Stimulated activated naive CD4-positive, alpha-beta T cell (primary cell): ENCODE data around the gene CACNA1F.
A peak's percentile ranks its signal among the peaks of the same experiment; 100 is the strongest.

Experiments used
- DNase-seq, 6 experiments: peaks; one replicate each; lab custom pipeline; 2025; lab: John Stamatoyannopoulos, UW

CACNA1F gene

DNA sequence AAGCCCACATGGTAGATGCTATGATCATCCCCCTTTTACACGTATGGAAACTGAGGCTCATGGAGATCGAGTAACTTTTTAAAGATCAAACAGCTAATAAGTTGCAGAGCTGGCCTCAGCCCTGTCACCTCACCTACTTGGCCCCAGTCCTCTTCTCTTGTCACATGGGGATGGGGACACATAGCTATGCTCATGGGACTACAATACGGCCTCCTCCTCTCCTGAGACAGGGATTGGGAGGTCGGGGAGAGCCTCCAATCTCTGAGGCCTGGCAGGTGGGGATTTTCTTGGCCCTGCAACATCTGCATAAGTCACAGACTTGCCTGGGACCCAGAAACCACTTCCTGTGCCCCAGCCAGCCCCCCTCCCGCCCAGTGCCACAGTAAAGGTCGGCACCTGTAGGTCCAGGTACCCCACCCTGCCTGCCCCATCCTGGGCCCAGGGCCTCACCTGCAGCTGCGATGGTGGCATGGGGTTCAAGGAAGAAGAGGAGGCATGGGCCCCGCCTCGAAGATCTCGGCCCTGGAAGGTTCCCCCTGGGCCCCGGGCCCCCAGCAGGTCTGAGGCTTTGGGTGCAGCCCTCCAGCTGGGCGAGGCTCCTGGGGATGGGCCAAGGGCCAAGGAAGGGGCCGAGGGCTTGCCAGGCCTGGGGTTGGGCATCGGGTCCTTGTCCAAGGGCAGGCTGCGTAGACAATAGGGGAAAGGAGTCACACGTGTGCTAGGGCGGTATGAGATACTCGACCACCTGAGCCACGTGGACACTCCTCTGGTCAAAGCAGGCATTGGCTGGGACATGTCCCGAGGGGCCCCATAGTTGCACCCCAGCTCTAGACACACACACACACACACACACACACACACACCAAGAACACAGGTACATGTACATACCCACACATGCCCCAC lies 25.0 kb upstream of the CACNA1F start:
- peak in 3 of 6 experiments; percentile 6 to 27 (median 19) for DNase-seq

DNA sequence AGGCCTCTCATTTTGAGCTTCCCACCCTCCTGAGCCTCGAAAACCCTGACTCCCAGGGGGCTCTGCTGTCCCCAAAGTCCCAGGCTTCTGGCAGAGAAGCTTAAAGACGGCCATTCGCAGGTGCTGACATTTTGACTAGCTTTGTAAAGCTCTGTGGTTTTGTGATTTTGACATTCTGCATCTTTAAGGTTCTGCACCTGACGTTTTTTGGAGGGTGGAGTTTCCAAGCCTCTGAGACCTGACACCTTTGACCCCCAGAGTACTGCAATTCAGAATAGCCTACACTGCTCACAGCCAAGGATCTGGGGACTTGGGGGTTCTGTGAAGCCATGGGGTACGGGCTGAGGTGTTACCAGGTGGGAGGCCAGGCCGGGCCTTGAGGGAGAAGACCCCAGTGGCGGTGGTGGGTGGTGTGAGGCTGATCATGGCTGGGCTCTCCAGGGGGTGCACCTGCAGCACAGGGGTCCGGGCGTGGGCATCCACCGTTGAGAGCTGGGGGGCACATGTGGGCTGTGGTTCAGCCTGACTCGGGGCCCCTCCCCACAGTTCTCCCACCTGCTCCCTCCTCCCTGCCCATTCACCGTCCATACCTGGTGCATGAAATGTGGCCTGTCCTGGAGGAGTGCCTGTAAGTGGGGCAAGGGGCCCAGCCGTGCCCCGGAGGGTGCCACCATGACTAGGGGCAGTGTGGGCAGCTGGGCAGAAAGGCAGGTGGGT lies 24.1 kb upstream of the CACNA1F start:
- DNase-seq, result no peak

DNA sequence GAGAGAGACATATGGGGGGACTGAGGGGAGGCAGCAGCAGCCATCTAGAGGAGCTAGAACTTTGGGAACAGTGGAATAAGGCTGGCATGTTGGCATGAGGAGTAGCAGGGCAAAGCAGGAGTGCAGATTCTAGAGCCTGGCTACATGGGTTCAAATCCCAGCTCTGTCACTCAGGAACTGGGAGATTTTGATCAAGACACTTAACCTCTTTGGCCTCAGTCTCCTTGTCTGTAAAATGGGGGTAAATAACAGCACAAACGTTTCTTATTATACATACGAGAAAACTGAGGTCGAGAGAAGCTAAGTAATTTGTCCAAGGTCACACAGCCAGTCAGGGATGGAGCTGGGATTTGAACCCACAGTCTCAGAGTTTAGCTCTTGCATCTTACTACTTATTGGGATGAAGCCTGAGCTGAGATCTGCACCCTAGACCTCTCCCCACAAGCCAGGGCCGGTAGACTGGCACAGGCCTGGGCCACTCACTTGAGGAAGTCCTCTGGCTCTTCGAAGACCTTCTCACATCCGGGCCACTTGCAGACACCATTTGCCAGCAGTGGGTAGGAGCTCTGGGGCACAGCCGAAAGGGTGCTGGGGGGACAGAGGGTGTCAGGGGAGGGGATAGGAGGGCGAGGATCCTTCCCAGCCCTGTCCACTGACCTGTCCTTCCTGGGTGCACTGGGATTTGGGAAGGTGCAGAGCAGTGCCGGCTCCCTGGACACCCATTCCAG lies 23.3 kb upstream of the CACNA1F start:
- DNase-seq, result no peak

DNA sequence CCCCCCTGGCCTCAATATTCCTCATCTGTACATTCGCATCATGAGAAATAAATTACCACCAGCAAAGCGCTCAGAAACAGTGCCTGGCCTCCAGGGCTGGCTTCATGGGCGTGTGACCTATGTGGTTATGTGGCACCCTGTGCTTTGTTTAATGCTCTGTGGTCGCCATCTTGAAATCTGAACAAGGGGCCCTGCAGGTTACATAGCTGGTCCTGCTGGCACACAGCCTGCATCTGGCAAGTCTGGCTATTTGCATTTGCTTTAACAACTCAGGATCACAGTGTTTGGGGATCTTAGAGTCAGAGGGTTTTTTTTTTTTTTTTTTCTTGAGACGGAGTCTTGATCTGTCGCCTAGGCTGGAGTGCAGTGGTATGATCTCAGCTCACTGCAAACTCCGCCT lies 21.5 kb upstream of the CACNA1F start:
- no peak for DNase-seq

DNA sequence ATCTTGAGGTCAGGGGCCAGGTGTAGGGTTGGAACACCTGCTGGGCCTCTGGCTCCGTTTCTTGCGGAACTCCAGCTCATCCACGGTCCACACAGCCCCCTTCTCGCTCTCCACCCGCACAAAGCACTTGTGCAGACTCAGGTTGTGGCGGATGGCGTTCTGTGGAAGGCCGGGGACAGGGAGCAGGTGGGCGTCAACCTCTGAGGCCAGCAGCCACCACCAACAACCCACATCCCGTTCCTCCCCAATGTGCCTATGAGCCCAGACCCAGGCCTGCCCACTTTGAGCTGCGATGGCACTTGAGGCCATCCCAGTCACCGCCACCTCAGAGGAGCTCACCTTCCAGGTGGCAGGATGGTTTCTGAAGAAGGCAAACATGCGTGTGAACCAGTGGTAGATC lies 18.2 kb upstream of the CACNA1F start:
- no peak for DNase-seq

DNA sequence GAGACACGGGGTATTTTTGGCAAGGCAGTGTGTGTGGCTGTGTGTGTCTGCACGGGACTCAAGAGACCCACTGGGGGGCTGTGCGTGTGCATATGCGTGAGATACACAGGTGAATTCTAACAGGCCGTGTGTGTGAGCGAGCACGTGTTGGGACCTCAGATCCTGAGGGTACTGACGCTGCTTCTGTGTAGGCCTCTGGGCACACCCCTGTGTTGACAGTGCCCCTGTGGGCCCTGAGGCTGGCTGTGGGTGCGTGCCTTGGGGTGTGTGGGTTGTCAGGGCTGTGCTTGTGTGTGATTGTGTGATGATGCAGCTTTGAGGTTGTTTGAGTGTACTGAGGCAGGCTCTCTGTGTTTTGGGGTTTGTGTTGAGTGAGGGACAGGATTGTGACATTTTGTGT lies 17.4 kb upstream of the CACNA1F start:
- DNase-seq, result no peak

DNA sequence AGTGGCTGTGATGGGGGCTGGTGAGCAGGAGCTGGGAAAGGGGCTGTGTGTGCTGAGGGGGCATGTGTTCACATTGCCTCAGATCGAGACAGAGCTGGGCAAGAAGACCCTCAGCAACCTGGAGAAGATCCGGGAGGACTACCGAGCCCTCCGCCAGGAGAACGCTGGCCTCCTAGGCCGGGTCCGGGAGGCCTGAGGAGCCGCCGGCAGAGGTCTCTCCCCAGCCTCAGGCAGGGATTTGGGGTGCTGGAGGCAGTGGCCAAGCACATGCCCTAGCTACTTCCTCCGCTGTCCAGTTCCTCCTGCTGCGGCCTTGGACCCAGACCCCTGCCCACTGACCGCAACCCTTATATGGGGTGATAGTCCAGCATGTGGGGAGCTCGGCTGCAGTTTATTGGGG lies 16.9 kb upstream of the CACNA1F start:
- no peak for DNase-seq

DNA sequence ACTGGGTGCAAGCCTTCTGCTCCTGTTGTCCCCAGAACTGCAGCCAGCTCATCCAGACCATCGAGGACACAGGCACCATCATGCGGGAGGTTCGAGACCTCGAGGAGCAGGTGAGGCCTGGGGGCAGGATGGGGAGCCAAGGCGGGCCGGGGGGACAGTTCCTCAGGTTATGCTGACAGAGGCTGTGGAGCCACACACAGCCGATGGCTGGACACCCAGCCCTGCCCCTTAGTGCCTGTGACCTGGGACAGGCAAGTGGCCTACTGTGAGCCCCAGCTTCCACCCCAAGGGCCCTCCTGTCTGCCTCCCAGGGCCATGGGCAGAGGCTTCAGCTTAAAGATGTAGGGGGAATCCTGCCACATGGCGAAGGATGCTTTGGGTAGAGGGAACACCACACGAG lies 16.5 kb upstream of the CACNA1F start:
- DNase-seq, result no peak

DNA sequence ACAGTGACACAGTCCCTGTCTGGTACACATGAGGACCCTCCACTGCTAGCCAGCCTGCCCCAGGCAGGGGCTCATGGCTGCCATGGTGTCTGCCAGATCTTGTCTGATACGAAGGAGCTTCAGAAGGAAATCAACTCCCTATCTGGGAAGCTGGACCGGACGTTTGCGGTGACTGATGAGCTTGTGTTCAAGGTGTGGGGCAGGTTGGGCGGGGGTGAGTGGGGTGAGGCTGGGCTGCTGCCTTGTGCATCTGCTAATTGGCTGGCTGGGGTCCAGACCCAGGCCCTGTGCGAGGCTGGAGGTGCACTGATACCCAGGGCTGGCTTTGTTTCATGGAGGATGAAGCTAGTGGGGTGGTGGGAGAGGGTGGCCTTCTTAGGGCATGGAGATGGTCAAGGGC lies 15.9 kb upstream of the CACNA1F start:
- DNase-seq, result no peak

DNA sequence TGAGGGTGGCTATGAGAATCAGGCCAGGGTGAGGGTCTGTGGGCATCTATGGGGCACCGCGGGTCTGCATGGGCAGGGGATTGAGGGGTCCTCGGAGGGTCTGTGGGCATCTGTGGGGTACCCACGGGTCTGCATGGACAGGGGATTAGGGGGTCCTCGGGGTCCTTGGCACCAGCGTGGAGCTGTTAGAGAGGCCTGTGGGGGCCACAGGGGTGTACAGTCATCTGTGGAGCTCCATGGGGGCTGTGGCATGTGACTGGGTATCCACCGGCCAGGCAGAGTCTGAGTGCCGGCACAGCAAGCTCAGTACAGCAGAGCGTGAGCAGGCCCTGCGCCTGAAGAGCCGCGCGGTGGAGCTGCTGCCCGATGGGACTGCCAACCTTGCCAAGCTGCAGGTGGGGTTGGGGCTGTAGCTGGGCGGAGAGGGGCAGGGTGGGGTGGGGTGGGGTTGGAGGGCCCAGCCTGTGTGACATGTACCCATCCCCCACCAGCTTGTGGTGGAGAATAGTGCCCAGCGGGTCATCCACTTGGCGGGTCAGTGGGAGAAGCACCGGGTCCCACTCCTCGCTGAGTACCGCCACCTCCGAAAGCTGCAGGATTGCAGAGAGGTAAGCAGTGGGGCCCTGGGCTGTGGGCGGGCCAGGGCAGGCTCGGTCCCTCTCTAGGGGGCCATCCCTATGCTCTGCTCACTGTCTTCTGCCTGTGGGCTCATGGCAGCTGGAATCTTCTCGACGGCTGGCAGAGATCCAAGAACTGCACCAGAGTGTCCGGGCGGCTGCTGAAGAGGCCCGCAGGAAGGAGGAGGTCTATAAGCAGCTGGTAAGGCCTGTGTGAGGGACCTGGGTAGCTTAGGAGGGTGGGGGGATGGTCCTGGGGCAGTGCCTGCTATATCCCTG lies 15.0 kb upstream of the CACNA1F start:
- DNase-seq, result no peak

DNA sequence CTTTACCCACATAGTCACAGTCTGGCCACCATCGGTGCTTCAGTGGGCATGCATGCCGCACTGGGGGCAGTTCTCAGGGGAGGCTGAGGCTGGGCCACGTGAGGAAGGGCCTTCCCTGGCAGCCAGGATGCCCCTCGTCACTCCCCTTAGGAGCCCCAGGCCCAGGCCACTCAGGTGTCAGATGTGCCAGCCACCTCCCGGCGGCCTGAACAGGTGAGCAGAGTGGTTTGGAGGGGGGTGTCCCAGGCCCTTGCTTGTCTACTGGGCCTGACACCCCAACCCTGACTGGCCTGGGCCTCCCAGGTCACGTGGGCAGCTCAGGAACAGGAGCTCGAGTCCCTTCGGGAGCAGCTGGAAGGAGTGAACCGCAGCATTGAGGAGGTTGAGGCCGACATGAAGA lies 14.2 kb upstream of the CACNA1F start:
- DNase-seq, result no peak

DNA sequence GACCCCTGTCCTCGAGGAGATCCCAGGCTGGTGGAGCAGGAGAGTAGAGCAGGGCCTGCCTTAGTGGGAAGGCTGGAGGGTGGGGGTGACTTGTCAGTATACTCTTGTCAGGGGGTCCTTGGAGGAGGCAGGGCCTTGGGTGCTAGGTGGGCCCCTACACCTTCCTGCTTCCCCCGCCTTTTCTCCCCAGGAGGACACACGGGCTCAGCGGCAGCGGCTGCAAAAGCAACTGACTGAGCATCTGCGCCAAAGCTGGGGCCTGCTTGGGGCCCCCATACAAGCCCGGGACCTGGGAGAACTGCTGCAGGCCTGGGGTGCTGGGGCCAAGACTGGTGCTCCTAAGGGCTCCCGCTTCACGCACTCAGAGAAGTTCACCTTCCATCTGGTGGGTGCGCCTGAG lies 13.4 kb upstream of the CACNA1F start:
- no peak for DNase-seq

DNA sequence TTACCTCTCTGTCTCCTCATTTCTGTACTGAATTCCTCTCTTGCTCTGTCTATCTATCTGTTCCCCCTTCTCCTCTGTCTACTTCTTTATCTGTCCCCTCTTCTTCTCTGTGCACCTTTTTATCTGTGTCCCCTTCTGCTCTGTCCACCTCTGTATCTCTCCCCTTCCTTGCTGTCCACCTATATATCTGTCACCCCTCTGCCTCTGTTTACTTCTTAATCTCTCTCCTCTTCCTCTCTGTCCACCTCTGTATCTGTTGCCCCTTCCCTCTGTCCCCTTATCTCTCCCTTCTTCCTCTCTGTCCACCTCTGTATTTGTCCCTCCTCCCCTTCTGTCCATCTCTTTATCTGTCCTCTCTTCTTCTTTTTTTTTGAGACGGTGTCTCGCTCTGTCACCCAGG lies 11.1 kb upstream of the CACNA1F start:
- no peak for DNase-seq

DNA sequence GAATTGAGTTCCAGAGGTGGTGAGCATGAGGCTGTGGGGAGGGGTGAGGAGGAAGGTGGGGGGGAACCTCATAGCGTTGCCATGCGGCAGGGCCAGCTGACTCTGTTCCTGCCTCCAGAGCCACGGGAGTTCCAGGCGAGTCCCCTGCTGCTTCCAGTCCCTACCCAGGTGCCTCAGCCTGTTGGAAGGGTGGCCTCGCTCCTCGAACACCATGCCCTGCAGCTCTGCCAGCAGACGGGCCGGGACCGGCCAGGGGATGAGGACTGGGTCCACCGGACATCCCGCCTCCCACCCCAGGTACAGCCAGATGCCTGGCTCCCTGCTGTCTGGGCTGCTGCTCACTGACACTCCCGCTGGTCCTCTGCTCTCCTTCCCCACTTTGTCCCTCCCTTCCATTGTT lies 10.0 kb upstream of the CACNA1F start:
- no peak for DNase-seq

DNA sequence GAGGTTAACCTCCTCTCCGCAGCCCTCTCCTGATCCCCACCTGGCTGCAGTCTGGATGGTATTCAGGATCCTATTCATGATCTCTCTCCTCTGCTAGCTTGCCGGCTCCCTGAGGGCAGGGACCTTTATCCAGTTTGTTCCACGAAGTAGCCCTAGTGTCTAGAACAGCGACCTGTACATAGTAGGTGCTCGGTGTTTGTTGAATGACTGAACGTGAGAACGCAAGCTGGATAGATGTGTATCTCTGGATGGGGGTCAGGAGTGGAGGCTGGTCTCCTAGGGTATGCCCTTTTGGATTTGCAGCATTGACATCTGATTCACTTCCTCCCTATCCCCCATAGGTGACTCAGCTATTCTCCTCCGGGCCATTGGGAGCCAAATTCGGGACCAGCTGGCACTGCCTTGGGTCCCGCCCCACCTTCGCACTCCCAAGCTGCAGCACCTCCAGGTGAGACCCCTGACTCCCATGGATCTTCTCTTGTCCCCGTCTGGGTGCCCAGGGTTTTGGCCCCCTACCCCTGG lies 9.5 kb upstream of the CACNA1F start:
- DNase-seq, result no peak

DNA sequence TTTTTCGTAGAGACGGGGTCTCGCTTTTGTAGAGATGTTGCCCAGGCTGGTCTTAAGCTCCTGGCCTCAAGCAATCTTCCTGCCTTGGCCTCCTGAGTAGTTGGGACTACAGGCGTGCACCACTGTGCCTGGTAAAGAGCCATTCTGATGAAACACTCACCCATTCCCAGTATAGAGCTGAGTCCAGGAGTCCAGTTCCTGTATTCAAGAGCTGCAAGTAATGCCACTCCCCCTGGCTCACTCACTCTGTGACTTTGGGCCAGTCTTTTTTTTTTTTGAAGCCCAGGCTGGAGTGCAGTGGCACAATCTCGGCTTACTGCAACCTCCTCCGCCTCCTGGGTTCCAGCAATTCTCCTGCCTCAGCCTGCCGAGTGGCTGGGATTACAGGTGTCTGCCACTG lies 5.6 kb upstream of the CACNA1F start:
- DNase-seq, result no peak

DNA sequence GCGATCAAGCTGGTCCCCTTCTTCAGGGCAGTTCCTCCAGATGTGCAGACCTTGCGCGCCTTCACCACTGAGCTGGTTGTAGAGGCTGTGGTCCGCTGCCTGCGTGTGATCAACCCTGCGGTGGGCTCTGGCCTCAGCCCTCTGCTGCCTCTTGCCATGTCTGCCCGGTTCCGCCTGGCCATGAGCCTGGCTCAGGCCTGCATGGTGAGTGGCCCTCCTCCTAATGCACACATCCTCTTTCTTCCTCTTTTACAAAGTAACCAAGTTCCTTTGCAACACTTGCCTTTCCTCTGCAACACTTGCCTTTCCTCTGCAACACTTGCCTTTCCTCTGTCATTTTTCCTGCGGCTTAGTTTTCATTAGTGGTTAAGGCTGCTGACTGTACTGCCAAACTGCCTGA lies 3.9 kb upstream of the CACNA1F start:
- DNase-seq, result no peak

DNA sequence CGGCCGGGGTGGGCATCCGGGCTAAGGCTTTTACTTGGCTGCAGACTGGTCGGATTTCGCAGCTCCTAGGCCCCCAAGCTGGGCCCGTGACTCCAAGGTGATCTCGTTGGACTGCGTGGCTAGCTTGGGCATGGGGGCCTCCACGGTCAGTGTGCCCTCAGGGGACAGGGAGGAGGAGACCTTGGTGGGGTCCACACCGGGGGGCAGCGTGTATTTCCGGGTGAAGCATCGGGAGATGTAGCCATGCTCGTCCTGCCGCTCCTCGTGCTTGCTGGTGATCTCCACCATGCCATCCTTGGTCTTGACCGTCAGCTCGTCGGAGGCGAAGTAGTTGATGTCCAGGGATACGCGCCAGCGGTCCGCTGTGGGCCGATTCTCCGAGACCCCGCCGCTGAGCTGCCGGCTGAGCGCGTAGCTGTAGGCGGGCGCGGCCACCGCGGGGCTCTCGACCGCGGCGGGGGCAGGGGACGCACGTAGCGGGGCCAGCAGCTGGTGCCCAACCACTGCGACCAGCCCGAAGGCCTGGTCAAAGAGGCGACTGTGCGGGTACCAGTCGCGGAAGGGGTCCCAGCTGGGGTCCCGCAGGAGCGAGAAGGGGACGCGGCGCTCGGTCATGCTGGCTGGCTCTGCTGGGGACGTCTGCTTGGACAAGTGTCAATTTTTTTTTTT lies 881 bp upstream of the CACNA1F start:
- DNase-seq, result no peak

DNA sequence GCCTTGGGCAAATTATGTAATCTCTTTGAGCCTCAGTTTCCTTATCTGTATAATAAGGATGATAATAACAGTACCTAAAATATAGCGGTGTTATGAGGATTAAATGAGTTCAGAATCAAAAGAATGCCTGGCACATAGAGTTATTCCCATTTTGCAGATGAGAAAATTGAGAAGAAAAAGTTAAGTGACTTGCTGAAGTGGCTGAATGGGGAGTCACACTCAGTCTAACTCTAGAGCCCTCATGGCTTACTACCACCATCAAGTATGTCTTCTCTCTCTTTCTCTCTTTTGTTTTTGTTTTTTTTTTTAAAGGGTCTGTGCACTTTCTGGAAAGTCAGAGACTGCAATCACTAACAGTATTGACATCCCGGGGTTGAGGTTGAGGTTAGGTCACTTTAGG lies 615 bp downstream of the CACNA1F start:
- DNase-seq, result no peak

DNA sequence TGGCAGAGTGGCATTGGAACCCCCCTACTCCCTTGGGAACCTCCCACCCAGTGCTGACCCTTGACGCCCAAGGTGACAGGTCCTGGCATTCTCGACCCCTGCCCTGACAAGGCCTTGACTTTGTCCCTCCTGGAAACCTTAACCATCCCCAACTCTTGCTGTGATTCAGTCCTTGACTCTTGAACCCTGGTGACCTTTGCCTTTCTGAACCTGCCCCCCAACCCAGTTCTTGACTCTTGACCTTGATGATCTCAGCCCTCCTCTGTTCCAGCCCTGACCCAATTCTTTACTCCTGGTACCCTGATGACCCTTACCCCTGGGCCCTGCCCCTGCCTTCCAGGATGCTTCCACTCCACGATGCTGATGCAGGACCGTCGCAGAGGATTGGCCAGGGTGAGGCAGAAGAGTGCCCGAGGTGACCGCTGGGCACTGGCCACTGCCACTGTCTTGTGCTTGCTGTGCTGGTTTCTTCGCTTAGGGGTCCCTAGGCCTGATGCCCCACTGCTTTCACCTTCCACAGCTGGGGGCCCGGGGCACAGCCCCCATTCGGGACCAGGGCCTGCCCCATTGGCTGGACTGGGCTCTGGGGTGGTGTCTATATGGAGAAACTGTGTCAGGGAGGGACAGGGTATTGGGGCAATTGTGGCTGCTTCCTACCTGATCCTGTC lies 1.7 kb downstream of the CACNA1F start:
- DNase-seq, result no peak
